K562 (cell line): ENCODE measurements around the gene MSI1. TPM values are rescaled to one million over a fixed set of nuclear protein-coding genes. Genes with fewer than 3 reads are reported as not detected.

Experiments used
- ATAC-seq: fragments of 200-7000 bp; cut with Tn5 transposase; 3 replicates; pipeline ENCODE4 v1.9.1; 2020; ENCODE audit warnings: moderate library complexity
- BruUV-seq: library from RNA; stranded (reverse); fragments of 400-500 nt; replicated peaks from 2 replicates; lab custom pipeline; 2021; lab: Mats Ljungman, UMichigan
- CTCF ChIA-PET: fragments of 300-600 bp; formaldehyde crosslinking; extraction: SDS; loops from one replicate; lab custom pipeline; 2021; ENCODE audit warnings: low intra/inter-chr PET ratio; lab: Yijun Ruan, JAX
- POLR2A ChIA-PET: fragments of 300-600, 350-650 bp; sonication (Branson Sonifier 250); formaldehyde crosslinking; extraction: SDS; loops from one replicate; lab custom pipeline; 2021; ENCODE audit warnings: antibody characterized with exemption, inconsistent platforms; lab: Yijun Ruan, JAX
- DNase-seq, 4 experiments: peaks; one replicate each; pipeline versions ENCODE4 v3.0.0 to v3.0.0-alpha.2; 2011 to 2018; ENCODE audit warnings: low spot score in 3 of 4, mixed read lengths in 3 of 4; ENCODE audit errors: extremely low read depth in 1 of 4
- FAIRE-seq: peaks from 2 replicates; lab custom pipeline; 2011; peaks lifted over from hg19 to GRCh38; lab: Jason Lieb, UNC
- H2AFZ ChIP-seq: 2 replicates; pipeline ENCODE4 v1.6.0; 2011; ENCODE audit warnings: low read depth, low read length, control low read depth, inconsistent platforms
- H3K27ac ChIP-seq: fragments of 200-600 bp; 3 replicates; pipeline ENCODE4 v1.8.0; 2011; ENCODE audit warnings: low read depth, mild to moderate bottlenecking, control low read depth, inconsistent platforms, low read length, moderate library complexity, mixed read lengths; ENCODE audit errors: extremely low read depth
- H3K27me3 ChIP-seq, 2 experiments: fragments of 300-600 bp in 1 of 2; 2 replicates in 1 of 2; 3 replicates in 1 of 2; pipeline versions ENCODE4 v1.6.0 to v1.8.0; 2011; ENCODE audit warnings: inconsistent platforms in 2 of 2, low read length in 2 of 2, mild to moderate bottlenecking in 1 of 2, mixed read lengths in 1 of 2, moderate library complexity in 1 of 2; ENCODE audit not compliant: control insufficient read depth in 2 of 2, insufficient read depth in 2 of 2
- H3K36me3 ChIP-seq: fragments of 300-600 bp; 3 replicates; pipeline ENCODE4 v1.8.0; 2011; ENCODE audit warnings: mild to moderate bottlenecking, low read length, inconsistent platforms; ENCODE audit not compliant: control insufficient read depth, insufficient read depth
- H3K4me1 ChIP-seq, 2 experiments: fragments of 200-600 bp in 1 of 2; replicated peaks in 1 of 2; 2 replicates in 1 of 2; 3 replicates in 1 of 2; pipeline versions ENCODE4 v1.5.1 to v1.8.0; 2011; ENCODE audit warnings: inconsistent platforms in 2 of 2, low read length in 2 of 2, mild to moderate bottlenecking in 1 of 2, mixed read lengths in 1 of 2, moderate library complexity in 1 of 2; ENCODE audit not compliant: control insufficient read depth in 2 of 2, insufficient read depth in 2 of 2
- H3K4me2 ChIP-seq: 2 replicates; pipeline ENCODE4 v1.6.1; 2011; ENCODE audit warnings: low read length, control low read depth, inconsistent platforms, mixed read lengths; ENCODE audit not compliant: insufficient read depth
- H3K4me3 ChIP-seq: fragments of 200-600 bp; sonication (generic), shearing (Covaris generic); 2 replicates; pipeline ENCODE4 v1.5.1; 2016; ENCODE audit warnings: control low read depth, inconsistent platforms
- H3K79me2 ChIP-seq: fragments of 200-600 bp; 3 replicates; pipeline ENCODE4 v1.8.0; 2011; ENCODE audit warnings: low read length, inconsistent platforms; ENCODE audit not compliant: control insufficient read depth, insufficient read depth
- H3K9ac ChIP-seq, 2 experiments: 2 replicates each; pipeline versions ENCODE4 v1.6.0 to v1.6.1; 2011; ENCODE audit warnings: low read depth in 2 of 2, low read length in 2 of 2, control low read depth in 1 of 2, inconsistent platforms in 1 of 2, mild to moderate bottlenecking in 1 of 2, mixed read lengths in 1 of 2; ENCODE audit not compliant: insufficient read depth in 1 of 2
- H3K9me1 ChIP-seq: one replicate; pipeline ENCODE4 v1.6.0; 2011; ENCODE audit warnings: inconsistent platforms, mild to moderate bottlenecking, low read length, moderate library complexity; ENCODE audit not compliant: control insufficient read depth, insufficient read depth
- H3K9me3 ChIP-seq: replicated peaks from 2 replicates; pipeline ENCODE4 v1.5.1; 2011; ENCODE audit warnings: low read depth, low read length, inconsistent platforms; ENCODE audit not compliant: control insufficient read depth, insufficient read depth
- H4K20me1 ChIP-seq: replicated peaks from 2 replicates; pipeline ENCODE4 v1.6.1; 2011; ENCODE audit warnings: low read length, inconsistent platforms, mixed read lengths; ENCODE audit not compliant: control insufficient read depth, insufficient read depth
- ASH1L ChIP-seq: fragments of 450-650 bp; IDR thresholded peaks from 2 replicates; pipeline ENCODE4 v1.6.1; 2018; ENCODE audit warnings: borderline replicate concordance, mild to moderate bottlenecking, low read depth; ENCODE audit not compliant: partially characterized antibody
- CXXC5 ChIP-seq: fragments of 250-450 bp; sonication (Bioruptor Pico); IDR thresholded peaks from 2 replicates; pipeline ENCODE4 v1.8.0; 2022; ENCODE audit warnings: inconsistent platforms, mild to moderate bottlenecking, moderate library complexity
- FOXP1 ChIP-seq: sonication (generic); formaldehyde crosslinking; IDR thresholded peaks from 2 replicates; pipeline ENCODE4 v1.8.0; 2022; ENCODE audit warnings: mild to moderate bottlenecking, missing genetic modification reagents
- NELFE ChIP-seq: IDR thresholded peaks from 2 replicates; pipeline ENCODE4 v1.6.1; 2011; ENCODE audit warnings: mild to moderate bottlenecking; ENCODE audit not compliant: insufficient read depth, insufficient read length
- NFE2L1 ChIP-seq: fragments of 450-650 bp; IDR thresholded peaks from 2 replicates; pipeline ENCODE4 v1.6.1; 2016; ENCODE audit warnings: missing genetic modification characterization, low read depth, mild to moderate bottlenecking, missing compliant biosample characterization, moderate library complexity, borderline replicate concordance
- PHB ChIP-seq: fragments of 250-450 bp; sonication (Bioruptor Pico); IDR thresholded peaks from 2 replicates; pipeline ENCODE4 v1.5.0; 2021
- PTRF ChIP-seq: fragments of 450-650 bp; IDR thresholded peaks from 2 replicates; pipeline ENCODE4 v1.6.1; 2016; ENCODE audit warnings: mild to moderate bottlenecking, missing genetic modification characterization, missing compliant biosample characterization
- SNRNP70 ChIP-seq: fragments of 200-400 bp; formaldehyde crosslinking; optimal IDR thresholded peaks from 2 replicates; pipeline ENCODE3; 2017; ENCODE audit warnings: low read depth, low read length
- SUPT5H ChIP-seq: fragments of 450-650 bp; IDR thresholded peaks from 2 replicates; pipeline ENCODE4 v1.6.1; 2016
- TEAD2 ChIP-seq: fragments of 450-650 bp; IDR thresholded peaks from 2 replicates; pipeline ENCODE4 v1.6.1; 2016; ENCODE audit warnings: missing genetic modification characterization, control low read depth, missing compliant biosample characterization
- WGBS: fragments of 100-300 bp; shearing (Covaris generic); methylation state at CpG from one replicate; pipeline ENCODE4 v1.1.6; 2016; ENCODE audit warnings: low coverage, mixed read lengths; ENCODE audit not compliant: insufficient coverage; ENCODE audit errors: missing lambda C conversion rate; 5-methylcytosine and 5-hydroxymethylcytosine counted together
- in situ Hi-C: fragments of 300-500 bp; cut with MboI; formaldehyde crosslinking; loops from 4 replicates; pipeline ENCODE4 v1.15.0; 2018; ENCODE audit warnings: inconsistent platforms, mixed read lengths
- intact Hi-C: fragments of 100-400 bp; cut with micrococcal nuclease; formaldehyde crosslinking; loops from 2 replicates; pipeline ENCODE4 v1.14.2; 2022
- polyA plus RNA-seq, 8 experiments: library from polyadenylated mRNA; depleted of rRNA in 4 of 8; stranded (reverse) in 5 of 8; unstranded in 3 of 8; fragments of >200 nt; fragmentation: Nextera tagmentation in 2 of 8; fragmentation: Illumina TruSeq in 1 of 8; extraction: Ambion mirVana in 2 of 8; extraction: Trizol in 1 of 8; gene quantifications; 2 replicates each; pipeline versions ENCODE4 v1.2.1 to v1.2.3, GENCODE V29; 2011 to 2014; ENCODE audit warnings: inconsistent platforms in 1 of 8, missing spikeins in 1 of 8
- total RNA-seq, 7 experiments: library from RNA; depleted of rRNA in 6 of 7; stranded (reverse); fragments of >200 nt in 6 of 7; fragmentation: Illumina TruSeq in 2 of 7; extraction: Trizol in 2 of 7; gene quantifications; 2 replicates each; pipeline versions ENCODE4 v1.2.1 to v1.2.3, GENCODE V29; 2011 to 2021; ENCODE audit warnings: low replicate concordance in 1 of 7
- TF ChIP-seq, protein P1 (sequence below): sonication (generic); formaldehyde crosslinking; IDR thresholded peaks from 2 replicates; pipeline ENCODE4 v1.8.1; 2023; ENCODE audit warnings: mild to moderate bottlenecking, missing genetic modification reagents
- TF ChIP-seq, protein P2 (sequence below): sonication (generic); formaldehyde crosslinking; IDR thresholded peaks from 2 replicates; pipeline ENCODE4 v1.8.0; 2022; ENCODE audit warnings: mild to moderate bottlenecking, missing genetic modification reagents
- TF ChIP-seq, protein P3 (sequence below): IDR thresholded peaks from 3 replicates; pipeline ENCODE4 v1.6.1; 2011; ENCODE audit warnings: borderline replicate concordance, mild to moderate bottlenecking, moderate library complexity; ENCODE audit not compliant: insufficient read length; ENCODE audit errors: extremely low read depth

The MSI1 gene
- total and polyA plus RNA-seq, 9 of the 15 experiments (the other 6 are each of a cell fraction or from before 2014, with no cell fraction given), result 0.16 TPM; not detected in 8

DNA sequence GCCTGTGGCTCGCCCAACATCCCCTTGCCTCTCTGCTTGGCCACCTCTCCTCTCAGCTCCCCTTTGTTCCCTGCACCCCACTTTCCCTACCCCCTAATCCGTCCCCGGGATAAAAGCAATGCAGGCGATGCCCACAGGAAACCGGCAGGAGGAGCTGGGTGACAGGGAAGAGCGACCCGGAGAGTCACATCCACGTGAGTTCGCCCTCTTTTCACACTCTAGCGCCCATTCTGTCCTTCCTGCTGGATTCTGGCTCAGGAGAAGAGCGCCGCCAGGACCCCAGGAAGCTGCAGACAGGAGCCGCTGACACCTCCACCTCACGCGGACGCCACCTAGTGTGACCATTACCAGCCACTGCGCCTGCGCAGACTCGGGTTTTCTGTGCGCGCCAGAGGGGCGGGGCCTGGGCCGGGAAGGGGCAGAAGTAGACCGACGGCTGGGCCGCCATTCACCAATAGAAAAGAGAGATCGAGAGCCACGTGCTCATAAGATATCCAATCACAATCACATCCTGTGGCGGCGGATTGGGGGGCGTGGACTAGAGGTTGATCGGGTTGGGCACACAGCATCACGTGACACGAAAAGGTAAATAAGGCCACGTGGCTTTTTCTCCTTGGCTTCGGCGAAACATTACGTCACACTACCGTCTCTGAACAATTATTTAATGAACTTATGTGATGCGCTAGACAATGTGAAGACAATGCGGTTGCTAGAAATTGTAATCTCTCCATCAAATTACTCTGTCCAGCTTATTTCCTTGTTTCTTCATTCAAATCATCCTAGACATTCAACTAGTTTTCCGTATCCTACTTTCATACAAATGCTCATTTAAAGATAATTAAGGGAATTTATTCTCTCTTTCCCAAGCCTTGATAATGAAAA, 51.5 kb downstream of the MSI1 start:
- H3K4me2 ChIP-seq, result peak overlapping the region; percentile 83
- H3K4me3 ChIP-seq, result peak overlapping the region; percentile 48
- H3K9me1 ChIP-seq, result no peaks in the 10 kb centered on the region
- ChIA-PET POLR2A (interaction anchor here (0.5 to 14.1 kb wide), 12 partner anchors 11 to 391 kb away, joined by 3 to 183 read pairs (median 4); partner anchors contain the start of genes RNU4-1, RNU4-2, RPLP0 and SIRT4), CTCF (interaction anchor here (0.5 to 0.7 kb wide), 3 partner anchors 116 to 1346 kb away, joined by 3 read pairs; no protein-coding TSS in a partner anchor)
- peak; percentile 99 for ATAC-seq
- DNase-seq, result peak; percentile 99 to 100 (median 99)
- peak overlapping the region; percentile 85 for H3K27ac ChIP-seq
- no peaks in the 10 kb centered on the region for H3K36me3 ChIP-seq
- H4K20me1 ChIP-seq, result no peaks in the 10 kb centered on the region
- H3K9ac ChIP-seq, result peak overlapping the region; percentile 80 to 96
- intact Hi-C loops (loop anchor here (1.0 kb wide), 2 partner anchors 24 to 89 kb away; partner anchors contain the start of gene RNU4-1), in situ Hi-C loops (no loop called here)
- H3K79me2 ChIP-seq, result 0 out of 3 replicates have a peak, but pooled peaks cover 6% of the 10 kb centered on the region
- BruUV-seq, result no TSS peak
- peak; percentile 100 for FAIRE-seq
- WGBS, result 2% methylated on average over 35 of the region's 42 CpGs
- H3K9me3 ChIP-seq, result no peaks in the 10 kb centered on the region
- peak overlapping the region; percentile 87 for H2AFZ ChIP-seq
- H3K27me3 ChIP-seq, result no peaks in the 10 kb centered on the region
- peaks cover 3 to 10% of the 10 kb centered on the region in 2 experiments; a peak in 4 of 5 replicates for H3K4me1 ChIP-seq
- TF ChIP-seq ASH1L (peak; percentile 45), SUPT5H (peak; percentile 90), PTRF (tag) (no peak), NELFE (no peak), FOXP1 (CRISPR knock-in tag) (peak; percentile 81; the same call in 1 of the 2 replicates), PHB (CRISPR knock-in tag) (no peak), NFE2L1 (tag) (no peak), CXXC5 (CRISPR knock-in tag) (peak; percentile 68; the same call in 1 of the 2 replicates), TEAD2 (tag) (no peak), SNRNP70 (no peak)
- TF ChIP-seq, protein P1, sequence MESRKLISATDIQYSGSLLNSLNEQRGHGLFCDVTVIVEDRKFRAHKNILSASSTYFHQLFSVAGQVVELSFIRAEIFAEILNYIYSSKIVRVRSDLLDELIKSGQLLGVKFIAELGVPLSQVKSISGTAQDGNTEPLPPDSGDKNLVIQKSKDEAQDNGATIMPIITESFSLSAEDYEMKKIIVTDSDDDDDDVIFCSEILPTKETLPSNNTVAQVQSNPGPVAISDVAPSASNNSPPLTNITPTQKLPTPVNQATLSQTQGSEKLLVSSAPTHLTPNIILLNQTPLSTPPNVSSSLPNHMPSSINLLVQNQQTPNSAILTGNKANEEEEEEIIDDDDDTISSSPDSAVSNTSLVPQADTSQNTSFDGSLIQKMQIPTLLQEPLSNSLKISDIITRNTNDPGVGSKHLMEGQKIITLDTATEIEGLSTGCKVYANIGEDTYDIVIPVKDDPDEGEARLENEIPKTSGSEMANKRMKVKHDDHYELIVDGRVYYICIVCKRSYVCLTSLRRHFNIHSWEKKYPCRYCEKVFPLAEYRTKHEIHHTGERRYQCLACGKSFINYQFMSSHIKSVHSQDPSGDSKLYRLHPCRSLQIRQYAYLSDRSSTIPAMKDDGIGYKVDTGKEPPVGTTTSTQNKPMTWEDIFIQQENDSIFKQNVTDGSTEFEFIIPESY, result no peak
- TF ChIP-seq, protein P2, sequence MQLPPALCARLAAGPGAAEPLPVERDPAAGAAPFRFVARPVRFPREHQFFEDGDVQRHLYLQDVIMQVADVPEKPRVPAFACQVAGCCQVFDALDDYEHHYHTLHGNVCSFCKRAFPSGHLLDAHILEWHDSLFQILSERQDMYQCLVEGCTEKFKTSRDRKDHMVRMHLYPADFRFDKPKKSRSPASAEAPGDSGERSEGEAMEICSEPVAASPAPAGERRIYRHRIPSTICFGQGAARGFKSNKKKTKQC (CRISPR knock-in tag), result peak; percentile 79
- TF ChIP-seq, protein P3, sequence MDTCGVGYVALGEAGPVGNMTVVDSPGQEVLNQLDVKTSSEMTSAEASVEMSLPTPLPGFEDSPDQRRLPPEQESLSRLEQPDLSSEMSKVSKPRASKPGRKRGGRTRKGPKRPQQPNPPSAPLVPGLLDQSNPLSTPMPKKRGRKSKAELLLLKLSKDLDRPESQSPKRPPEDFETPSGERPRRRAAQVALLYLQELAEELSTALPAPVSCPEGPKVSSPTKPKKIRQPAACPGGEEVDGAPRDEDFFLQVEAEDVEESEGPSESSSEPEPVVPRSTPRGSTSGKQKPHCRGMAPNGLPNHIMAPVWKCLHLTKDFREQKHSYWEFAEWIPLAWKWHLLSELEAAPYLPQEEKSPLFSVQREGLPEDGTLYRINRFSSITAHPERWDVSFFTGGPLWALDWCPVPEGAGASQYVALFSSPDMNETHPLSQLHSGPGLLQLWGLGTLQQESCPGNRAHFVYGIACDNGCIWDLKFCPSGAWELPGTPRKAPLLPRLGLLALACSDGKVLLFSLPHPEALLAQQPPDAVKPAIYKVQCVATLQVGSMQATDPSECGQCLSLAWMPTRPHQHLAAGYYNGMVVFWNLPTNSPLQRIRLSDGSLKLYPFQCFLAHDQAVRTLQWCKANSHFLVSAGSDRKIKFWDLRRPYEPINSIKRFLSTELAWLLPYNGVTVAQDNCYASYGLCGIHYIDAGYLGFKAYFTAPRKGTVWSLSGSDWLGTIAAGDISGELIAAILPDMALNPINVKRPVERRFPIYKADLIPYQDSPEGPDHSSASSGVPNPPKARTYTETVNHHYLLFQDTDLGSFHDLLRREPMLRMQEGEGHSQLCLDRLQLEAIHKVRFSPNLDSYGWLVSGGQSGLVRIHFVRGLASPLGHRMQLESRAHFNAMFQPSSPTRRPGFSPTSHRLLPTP, result no peak
